HG03439 (cell line): ENCODE measurements around the gene RLN3.

Experiments used
- ATAC-seq: cut with Tn5 transposase; IDR thresholded peaks from one replicate; pipeline ENCODE4 v1.9.1; 2021; ENCODE audit warnings: mild to moderate bottlenecking, moderate library complexity; ENCODE audit not compliant: unreplicated experiment

RLN3 gene

DNA sequence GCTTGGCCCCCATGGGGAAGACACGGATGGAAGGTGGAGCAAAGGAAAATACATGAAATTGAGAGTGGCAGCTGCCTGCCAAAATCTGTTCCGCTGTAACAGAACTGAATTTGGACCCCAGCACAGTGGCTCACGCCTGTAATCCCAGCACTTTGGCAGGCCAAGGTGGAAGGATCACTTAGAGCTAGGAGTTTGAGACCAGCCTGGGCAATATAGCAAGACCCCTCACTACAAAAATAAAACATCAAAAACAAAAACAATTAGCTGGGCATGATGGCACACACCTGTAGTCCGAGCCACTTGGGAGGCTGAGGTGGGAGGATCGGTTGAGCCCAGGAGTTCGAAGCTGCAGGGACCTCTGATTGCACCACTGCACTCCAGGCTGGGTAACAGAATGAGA is 24.5 kb downstream of the RLN3 start:
- no peak for ATAC-seq

DNA sequence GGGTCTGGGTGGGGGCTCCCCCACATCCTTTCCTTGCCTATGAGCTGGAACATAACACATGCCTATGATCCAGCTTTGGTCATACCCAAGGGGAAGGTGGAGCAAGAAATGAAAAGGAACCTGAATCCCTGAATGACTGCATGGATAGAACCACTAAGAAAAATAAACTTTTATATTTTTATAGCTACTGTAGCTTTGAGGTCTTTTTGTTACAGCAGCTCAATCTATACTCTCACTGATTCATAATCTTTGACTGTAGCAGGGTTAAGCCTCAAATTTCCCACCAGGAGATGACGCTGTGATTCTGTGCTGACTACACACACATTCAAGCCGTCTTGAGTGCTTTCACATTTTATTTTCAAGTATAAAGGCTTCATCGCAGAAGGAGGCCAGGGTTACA is 25.1 kb downstream of the RLN3 start:
- ATAC-seq, result no peak

DNA sequence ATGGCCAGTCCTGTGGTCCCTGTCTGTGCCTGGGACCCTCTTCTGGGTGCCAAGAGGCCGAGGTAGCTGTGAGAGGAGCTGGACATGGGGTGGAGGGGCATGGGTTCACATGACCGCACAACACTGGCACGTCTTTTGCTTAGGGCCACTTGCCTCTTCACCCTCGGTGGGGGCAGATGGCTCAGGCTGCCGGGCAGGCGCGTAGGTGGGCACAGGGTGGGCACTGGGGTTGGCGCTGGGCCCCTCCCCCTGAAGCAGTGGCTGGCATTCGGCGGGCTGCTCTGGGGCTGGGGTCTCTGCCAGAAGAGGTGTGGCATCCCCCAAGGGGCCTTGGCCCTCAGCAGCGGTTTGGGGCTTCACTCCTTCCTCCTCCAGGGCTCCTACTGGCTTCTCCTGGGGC is 25.6 kb downstream of the RLN3 start:
- ATAC-seq, result no peak

DNA sequence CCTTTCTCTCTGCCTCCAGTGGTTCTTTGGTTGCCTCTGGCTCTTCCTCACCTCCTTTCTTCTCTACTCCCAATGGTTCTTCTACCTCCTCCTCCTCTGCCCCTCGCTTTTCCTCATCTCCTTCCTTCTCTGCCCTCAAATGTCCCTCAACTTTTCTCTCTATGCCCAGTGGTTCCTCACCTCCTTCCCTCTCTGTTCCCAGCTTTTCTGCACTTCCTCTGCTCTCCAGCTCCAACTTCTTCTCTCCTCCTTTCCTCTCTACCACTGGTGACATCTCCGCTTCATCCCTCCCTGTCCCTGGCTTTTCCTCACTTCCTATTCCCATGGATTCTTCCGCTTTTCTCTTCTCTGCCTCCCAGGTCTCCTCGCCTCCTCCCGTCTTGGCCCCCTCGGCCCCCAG is 26.2 kb downstream of the RLN3 start:
- ATAC-seq, result no peak

DNA sequence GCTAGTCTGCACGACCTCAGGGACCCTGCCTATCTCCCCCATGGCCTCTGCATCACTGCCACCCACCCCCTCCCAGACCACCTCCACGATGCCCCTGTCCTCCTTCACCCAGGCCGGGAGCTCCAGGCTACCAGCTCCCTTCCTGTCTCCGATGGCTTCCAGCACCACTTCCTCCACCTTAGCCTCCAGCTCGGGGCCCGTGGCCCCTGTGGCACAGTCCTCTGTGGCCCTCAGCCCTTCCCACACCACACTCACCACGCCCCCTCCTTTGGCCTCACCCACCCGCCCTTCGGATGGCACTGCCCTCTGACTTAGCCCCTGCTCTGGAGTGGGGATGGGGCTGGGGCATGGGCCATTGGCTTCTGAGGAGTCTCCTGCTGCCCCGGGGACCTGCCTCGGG is 26.8 kb downstream of the RLN3 start:
- no peak for ATAC-seq

DNA sequence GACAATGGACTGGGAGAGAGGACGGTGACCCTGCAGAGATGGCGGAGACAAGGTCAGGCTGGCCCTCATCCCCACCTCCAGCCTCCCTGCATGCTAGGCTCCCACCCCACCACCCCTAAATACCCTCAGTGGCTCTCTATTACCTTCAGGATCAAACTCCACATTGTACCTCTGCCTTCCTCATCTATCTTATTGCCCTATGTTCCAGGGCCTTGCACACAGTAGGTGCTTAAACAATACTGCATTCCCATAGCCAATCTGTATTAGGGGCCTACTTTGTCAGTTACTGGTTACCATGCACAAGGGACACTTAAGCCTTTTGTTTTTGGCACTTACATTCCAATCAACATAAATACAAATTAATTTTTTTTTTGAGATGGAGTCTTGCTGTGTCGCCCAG is 27.4 kb downstream of the RLN3 start:
- ATAC-seq, result no peak

DNA sequence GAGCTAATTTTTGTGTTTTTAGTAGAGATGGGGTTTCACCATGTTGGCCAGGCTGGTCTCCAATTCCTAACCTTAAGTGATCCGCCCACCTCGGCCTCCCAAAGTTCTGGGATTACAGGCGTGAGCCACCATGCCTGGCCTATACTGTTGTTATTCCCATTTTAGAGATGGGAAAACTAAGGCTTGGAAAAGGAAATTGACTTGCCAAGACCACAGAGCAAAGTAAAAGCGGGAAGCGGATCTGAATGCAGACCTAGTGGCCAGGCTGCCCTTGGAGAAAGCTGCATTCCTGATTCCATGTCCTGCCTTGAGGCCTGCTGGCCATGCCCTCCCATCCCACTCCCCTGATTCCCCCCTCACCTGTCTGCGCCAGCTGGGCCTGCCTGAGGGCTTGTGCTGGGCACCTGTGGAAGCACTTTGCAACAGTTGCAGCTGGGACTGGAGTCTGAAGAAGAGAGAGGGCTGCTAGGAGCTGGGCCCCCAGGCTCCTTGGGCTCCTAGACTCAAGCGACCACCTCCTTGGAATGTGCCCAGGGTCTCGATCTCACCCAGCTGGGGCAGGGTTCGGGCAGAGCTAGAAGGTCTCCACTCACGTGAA is 28.2 kb downstream of the RLN3 start:
- no peak for ATAC-seq

DNA sequence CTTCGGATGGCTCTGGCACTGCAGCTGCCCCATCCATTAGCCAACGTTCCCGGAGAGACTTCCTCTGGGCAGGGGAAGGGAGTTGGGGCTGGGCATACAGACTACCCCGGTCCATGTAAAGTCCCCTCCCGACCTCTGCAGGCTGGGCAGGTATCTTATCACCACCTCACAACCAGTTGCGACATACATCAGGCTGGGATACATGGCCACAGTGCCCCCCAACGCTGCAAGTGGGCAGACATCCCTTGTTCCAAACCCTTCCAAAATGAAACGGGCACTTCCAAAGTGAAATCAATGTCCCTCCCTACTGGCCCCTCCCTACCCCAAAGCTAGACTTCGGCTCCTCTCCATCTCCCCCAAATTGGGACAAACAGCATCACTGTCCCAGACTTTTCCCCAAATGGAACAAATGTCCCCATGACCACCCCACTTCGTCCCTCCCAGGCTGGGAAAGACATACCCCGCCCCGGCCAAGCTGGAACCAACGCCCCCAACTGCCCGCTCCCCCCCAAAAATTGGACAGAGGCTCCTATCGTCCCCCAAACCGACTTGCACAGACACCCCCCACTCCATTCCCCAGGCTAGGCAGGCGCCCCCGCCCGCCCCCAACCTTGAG is 28.9 kb downstream of the RLN3 start:
- ATAC-seq, result no peak

DNA sequence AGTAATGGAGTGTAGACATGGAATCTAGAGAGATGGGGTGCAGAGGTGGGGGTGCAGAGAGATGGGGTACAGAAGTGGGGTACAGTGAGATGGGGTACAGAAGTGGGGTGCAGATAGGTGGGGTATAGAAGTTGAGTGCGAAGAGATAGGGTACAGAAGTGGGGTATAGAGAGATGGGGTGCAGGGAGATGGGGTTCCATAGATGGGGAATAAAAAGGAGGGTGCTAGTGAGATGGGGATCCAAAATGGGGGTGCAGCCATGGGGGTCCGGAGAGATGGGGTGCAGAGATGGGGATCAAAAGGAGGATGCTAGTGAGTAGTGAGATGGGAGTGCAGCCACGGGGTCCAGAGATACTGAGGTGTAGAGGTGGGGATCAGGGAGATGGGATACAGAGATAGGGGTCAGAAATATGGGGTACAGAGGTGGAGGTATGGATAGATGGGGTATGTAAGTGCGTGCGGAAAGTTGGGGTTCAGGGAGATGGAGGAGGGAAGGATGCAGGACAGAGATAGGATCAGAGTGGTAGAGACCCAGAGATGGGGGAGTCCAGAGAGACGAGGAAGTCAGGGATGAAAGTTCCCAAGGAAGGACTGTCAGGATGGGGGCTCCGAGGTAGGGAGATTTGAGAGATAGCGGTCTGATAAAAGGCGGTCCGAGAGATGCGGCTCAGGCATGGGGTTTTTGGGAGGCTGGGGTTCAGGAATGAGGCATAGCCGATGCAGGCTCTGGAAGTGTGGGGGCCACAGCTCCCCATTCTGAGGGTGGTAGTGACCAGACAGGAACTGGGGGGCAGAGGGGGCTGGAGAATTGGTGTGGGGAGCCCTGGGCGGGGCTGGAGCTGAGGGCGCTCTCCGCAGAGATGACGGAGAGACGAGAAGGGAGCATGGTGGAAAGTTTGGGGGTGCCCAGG is 30.5 kb downstream of the RLN3 start:
- ATAC-seq, result no peak

DNA sequence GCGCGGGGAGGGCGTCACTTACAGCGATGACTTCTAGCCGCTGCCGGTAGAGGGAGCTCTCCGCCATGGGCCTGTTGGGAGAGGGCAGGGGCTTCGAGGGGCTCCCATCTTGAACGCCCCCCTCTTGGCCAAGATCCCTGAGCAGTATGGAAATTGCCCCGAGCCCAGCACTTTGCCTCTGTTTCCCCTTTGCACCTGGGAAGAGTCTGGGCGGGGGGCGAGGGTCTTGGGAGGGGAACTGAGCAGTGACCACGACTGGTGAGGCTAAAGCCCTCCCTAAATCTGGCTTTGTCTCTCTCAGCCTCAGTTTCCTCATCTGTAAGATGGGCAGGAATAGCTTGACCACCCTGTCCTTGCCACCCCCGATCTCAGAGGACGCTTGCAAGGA is 31.1 kb downstream of the RLN3 start:
- ATAC-seq, result no peak

DNA sequence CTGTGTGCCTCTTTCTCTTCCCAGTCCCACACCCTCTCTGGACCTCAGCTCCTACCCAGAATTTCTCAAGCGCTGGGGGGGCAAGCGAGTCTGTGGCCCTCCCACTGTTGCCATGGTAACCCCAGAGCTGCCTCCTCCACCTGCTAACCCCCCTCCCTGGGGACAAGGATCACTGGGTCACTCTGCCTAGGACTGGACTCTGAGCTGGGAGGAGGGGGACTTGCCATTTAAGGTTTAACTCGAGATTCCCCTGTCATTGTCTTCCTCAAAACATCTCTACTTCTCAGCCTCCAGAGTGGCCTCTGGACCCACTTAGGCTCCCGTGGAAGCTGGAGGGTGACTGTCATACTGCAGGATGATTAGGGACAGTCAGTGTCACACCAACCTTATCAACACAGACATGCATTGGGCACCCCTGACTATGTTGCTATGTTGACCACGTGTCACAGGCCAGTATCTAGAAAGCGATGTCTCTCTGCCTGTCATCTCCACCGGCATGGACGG is 31.8 kb downstream of the RLN3 start:
- ATAC-seq, result no peak

DNA sequence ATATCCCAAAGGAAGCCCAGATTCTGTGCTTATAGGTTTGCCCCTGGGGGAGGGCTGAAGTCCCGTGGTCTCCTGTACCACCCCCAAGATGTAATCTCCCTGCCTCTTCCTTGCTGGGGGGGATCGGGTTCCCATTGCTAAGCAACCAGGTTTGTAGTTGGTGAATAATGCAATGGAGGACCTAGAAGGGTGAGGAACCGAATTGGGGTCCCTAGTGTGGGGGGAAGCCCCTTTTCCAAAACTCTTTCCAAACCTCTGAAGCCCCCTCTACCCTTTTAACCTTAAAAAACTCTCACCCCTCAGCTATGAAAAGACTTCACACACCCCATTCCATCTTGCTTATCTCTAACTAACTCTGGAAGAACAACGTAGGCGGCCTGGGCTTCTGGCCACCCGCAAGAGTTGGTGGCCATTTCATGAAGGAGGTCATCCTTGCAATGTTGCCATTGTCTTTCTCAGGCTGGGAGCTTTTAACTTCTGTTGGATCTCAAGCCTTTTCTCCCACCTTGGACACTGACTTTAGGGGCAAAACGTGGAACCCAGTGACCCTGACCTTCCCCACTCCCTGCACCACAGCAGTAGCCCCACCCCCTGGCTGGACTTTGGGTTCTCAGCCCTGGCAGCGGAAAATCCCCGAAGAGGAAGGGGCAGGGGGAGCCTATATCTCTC is 33.3 kb downstream of the RLN3 start:
- ATAC-seq, result no peak

DNA sequence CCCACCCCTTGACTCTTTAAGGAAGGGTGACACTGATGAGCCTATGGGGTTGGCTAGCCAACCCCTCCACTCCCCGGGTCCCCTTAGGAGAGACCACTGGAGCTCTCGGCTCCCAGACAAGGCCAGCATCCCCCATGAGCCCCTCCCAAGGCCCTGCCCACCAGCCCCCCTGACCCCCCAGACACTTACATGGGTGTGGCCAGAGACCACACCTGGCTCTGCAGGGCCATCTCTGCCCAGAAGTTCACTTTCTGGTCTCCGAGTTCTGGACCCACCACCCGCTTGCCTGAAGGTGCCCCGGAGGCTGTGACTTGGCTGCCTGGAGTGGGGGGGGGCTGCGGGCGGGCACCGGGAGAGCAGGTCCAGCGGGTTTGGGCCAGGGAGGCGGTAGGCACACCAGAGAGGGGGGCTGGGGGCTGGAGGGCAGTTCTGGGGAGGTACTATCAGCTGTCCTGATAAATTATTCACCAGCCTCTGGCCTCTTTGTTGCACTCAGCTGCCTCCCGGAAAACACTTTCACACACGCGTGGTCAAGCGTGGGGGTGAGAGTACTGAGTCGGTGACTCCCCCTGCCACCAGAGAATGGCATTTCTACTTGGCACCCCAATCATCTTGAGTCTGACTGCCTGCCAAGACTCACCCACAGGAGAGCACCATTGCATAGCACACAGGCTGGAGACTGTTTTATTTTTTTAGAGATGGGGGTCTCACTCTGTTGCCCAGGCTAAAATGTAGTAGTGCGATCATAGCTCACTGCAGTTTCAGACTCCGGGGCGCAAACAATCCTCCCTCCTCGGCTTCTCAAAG is 34.0 kb downstream of the RLN3 start, which contains the start of gene PALM3:
Gene PALM3, minus strand, starts transcription at position 326 of the 807 bp plus-strand sequence. Its CDS starts 96 bp downstream, at position 230.
- ATAC-seq, result no peak

DNA sequence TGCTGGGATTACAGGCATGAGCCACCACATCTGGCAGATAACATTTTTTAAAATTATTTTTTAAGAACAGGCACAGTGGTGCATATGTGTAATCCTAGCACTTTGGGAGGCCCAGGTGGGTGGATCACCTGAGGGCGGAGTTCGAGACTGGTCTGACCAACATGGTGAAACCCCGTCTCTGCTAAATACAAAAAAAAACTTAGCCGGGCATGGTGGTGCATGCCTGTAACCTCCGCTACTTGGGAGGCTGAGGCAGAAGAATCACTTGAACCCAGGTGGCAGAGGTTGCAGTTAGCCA is 34.6 kb downstream of the RLN3 start:
- ATAC-seq, result no peak

DNA sequence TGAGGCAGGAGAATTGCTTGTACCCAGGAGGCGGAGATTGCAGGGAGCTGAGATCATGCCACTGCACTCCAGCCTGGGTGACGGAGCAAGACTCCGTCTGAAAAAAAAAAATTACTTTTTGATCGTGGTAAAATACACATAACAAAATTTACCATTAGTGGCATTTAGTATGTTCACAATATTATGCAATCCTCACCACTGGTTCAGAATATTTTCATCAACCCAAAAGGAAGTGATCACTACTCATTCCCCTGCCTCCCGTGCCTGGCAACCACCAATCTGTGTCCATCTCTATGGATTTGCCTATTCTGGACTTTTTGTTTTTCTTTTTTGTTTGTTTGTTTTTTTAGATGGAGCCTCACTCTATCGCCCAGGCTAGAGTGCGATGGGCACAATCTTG is 35.2 kb downstream of the RLN3 start:
- ATAC-seq, result no peak

DNA sequence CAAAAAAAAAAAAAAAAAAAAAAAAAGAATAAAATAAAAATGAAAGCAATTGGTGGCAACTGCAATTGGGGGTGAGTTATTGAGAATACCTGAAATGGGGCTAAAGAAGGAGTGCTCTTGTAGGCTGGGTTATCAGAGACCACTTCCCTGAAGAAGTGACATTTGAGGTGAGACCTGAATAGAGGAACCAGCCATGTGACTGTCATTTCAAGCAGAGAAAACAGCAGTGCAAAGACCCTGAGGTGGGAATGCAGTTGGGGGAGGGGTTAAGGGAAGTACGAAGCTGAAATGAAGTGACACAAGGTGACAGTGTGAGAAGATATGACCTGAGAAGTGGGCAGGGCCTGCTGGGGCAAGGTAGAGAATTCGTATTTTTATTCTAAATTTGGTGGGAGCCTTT is 38.2 kb downstream of the RLN3 start:
- no peak for ATAC-seq

DNA sequence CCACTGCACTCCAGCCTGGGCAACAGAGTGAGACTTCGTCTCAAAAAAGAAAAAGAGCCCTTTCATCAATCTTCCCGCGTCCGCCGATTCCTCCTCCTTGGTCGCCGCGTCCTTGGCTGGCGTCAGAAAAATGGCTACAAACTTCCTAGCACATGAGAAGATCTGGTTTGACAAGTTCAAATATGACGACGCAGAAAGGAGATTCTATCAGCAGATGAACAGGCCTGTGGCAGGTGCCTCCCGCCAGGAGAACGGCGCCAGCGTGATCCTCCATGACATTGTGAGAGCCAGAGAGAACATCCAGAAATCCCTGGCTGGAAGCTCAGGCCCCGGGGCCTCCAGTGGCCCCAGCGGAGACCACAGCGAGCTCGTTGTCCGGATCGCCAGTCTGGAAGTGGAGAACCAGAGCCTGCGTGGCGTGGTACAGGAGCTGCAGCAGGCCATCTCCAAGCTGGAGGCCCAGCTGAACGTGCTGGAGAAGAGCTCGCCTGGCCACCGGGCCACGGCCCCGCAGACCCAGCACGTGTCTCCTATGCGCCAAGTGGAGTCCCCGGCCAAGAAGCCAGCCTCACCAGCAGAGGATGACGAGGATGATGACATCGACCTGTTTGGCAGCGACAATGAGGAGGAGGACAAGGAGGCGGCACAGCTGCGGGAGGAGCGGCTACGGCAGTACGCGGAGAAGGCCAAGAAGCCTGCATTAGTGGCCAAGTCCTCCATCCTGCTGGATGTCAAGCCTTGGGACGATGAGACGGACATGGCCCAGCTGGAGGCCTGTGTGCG is 42.5 kb downstream of the RLN3 start:
- no peak for ATAC-seq

DNA sequence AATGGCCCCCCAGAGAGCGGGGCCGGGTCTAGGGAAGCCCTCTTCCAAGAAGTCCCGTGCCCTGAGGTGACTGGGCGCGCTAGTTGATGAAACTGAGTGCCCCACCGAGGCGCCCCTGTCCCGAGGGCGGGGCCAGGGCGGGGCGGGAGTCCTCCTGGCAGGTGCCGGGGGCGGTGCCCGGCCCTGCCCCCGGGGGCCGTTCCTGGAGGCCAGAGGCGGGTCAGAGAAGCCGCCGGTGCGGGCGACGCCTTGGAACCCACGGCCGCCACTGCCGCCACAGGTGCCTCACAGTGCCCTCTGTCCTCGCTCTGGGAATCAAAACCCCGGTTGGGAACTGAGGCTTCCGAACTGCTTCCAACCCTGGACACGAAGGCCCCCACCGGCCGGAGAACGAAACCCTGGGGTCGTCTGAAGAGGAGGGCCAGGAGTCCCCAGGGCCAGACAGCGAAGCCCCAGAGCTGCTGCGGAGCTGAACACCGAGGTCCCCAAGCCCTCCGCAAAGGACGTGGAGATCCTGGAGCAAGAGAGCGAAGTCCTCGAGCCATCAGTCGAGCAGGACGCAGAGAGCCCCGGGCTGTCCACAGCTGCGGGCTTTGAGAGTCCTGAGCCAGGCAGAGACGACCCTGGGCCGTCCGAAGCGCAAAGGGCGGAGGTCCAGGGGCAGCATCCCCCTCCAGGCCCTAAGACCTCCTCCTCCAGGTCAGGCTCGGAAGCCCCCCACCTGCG is 44.8 kb downstream of the RLN3 start, which contains the start of gene MISP3:
Gene MISP3, plus strand, starts transcription at position 252 of the 726 bp plus-strand sequence. CDS start 524 bp downstream, outside the sequence.
- ATAC-seq, result no peak
